Thyroid gland (tissue), 4 donors: Measurements from ENCODE around the gene DYRK1A.

Experiments
- CTCF ChIP-seq, 6 experiments: fragments of 200-600 bp in 3 of 6; fragments of 450-650 bp in 3 of 6; sonication (generic) in 3 of 6; IDR thresholded peaks; one replicate each; pipeline ENCODE4 v1.5.1; 2016 to 2019; ENCODE audit warnings: antibody characterized with exemption in 6 of 6, mild to moderate bottlenecking in 2 of 6, inconsistent platforms in 1 of 6, moderate library complexity in 1 of 6
- POLR2A ChIP-seq, 2 donors: fragments of 450-650 bp; IDR thresholded peaks; one replicate each; pipeline ENCODE4 v1.6.1; 2017; ENCODE audit warnings: antibody characterized with exemption in 2 of 2, mild to moderate bottlenecking in 2 of 2, moderate library complexity in 1 of 2

- TF ChIP-seq CTCF (IDR thresholded peaks at IDR 0.05) (no peak), POLR2A (IDR thresholded peaks at IDR 0.05) (no peak)
Measured at GRCh38 chr21:37447288-37447936, 80.8 kb downstream of the DYRK1A start.
